ENCODE results near the gene ADARB1. TPM values are rescaled to one million over a fixed set of nuclear protein-coding genes. Genes with fewer than 3 reads are reported as not detected.

The ADARB1 gene
- total and polyA plus RNA-seq, 2 of the 8 experiments (the other 6 are each of a cell fraction or from before 2014, with no cell fraction given) = 4.7 to 14.9 TPM

- Histone ChIP-seq H2BK120ac (replicated peaks; ENCODE audit: low read depth, low read length) (no peak overlapping the region), H2BK5ac (ENCODE audit: low read depth, low read length) (no peak overlapping the region), H3K4me3 (ENCODE audit: extremely low read depth in 1 of 4, insufficient read depth in 2 of 4, low read depth in 3 of 4, low read length in 4 of 4) (no peak overlapping the region), H3K79me2 (ENCODE audit: control insufficient read depth in 1 of 2, insufficient read depth in 2 of 2, low read length in 2 of 2) (no peaks in the 10 kb centered on the region), H3K79me1 (ENCODE audit: low read depth, low read length) (peaks cover 2% of the 10 kb centered on the region; the same call in 1 of the 2 replicates), H2AFZ (ENCODE audit: low read length) (no peak overlapping the region), H3K27ac (ENCODE audit: low read depth, low read length) (no peak overlapping the region), H3K18ac (ENCODE audit: extremely low read depth, low read length) (no peak overlapping the region), H3K27me3 (replicated peaks in 1 of 4; ENCODE audit: control insufficient read depth in 3 of 4, extremely low read depth in 1 of 4, insufficient read depth in 3 of 4, low read length in 3 of 4) (no peaks in the 10 kb centered on the region), H2BK15ac (ENCODE audit: low read length) (no peak overlapping the region), H3K23me2 (ENCODE audit: low read depth, low read length) (no peaks in the 10 kb centered on the region; the same call in 1 of the 2 replicates), H4K20me1 (replicated peaks in 1 of 2; ENCODE audit: control insufficient read depth in 1 of 2, insufficient read depth in 2 of 2, low read length in 2 of 2) (peaks cover 0 to 9% of the 10 kb centered on the region in 2 experiments), H4K5ac (ENCODE audit: insufficient read length, low read depth, low read length) (no peak overlapping the region), H3K23ac (ENCODE audit: insufficient read length) (no peak overlapping the region), H2BK20ac (ENCODE audit: low read length) (no peak overlapping the region), H3K4ac (replicated peaks; ENCODE audit: insufficient read length, low read depth, low read length) (no peak overlapping the region), H4K91ac (replicated peaks; ENCODE audit: insufficient read length, low read length) (peak overlapping the region; percentile 71), H3K4me1 (replicated peaks in 1 of 4; ENCODE audit: control insufficient read depth in 3 of 4, insufficient read depth in 4 of 4, low read length in 3 of 4) (no peaks in the 10 kb centered on the region), H2BK12ac (ENCODE audit: low read depth, low read length) (no peak overlapping the region; the same call in 1 of the 2 replicates), H3K14ac (ENCODE audit: insufficient read length) (no peak overlapping the region), H3K9ac (replicated peaks in 1 of 4; ENCODE audit: extremely low read depth in 1 of 4, low read depth in 3 of 4, low read length in 3 of 4) (no peak overlapping the region), H2AK5ac (ENCODE audit: low read depth, low read length) (no peak overlapping the region), H3K4me2 (ENCODE audit: insufficient read depth in 1 of 2, low read depth in 2 of 2, low read length in 2 of 2) (no peak overlapping the region), H3K9me3 (ENCODE audit: insufficient read depth in 2 of 2, low read depth in 1 of 2, low read length in 1 of 2) (no peaks in the 10 kb centered on the region), H3K36me3 (ENCODE audit: control insufficient read depth in 2 of 4, insufficient read depth in 4 of 4, low read length in 3 of 4) (no peaks in the 10 kb centered on the region), H4K8ac (ENCODE audit: extremely low read depth, insufficient read depth, low read length) (no peak overlapping the region), H3K56ac (replicated peaks; ENCODE audit: insufficient read length, low read depth, low read length) (no peak overlapping the region)
- no peak for FAIRE-seq
- 77% methylated on average over 2 of the region's 2 CpGs; no CpG with 5 or more reads in 1 of the 2 experiments for WGBS, 2 experiments (ENCODE audit: extremely low coverage in 1 of 2, insufficient coverage in 1 of 2, insufficient read length in 1 of 2, insufficient replicate concordance in 2 of 2, low coverage in 1 of 2, low lambda C conversion rate in 2 of 2, missing lambda C conversion rate in 1 of 2)
- TF ChIP-seq CTCF (IDR thresholded peaks at IDR 0.05; ENCODE audit: control extremely low read depth in 1 of 3, insufficient read depth in 1 of 3, low read depth in 1 of 3, low read length in 3 of 3) (peak in 1 of 3 experiments; percentile 17; a peak in 1 of 4 replicates), SIX5 (IDR thresholded peaks at IDR 0.05; ENCODE audit: low read depth, low read length) (no peak)
- ChIA-PET POLR2A (ENCODE audit: partially characterized antibody) (no interaction called here), CTCF (ENCODE audit: partially characterized antibody) (interaction anchor here (0.6 to 9.5 kb wide), 14 partner anchors 9 to 187 kb away, joined by 3 to 99 read pairs (median 4); no protein-coding TSS in a partner anchor)
- DNase-seq (ENCODE audit: low read depth in 1 of 2, low spot score in 2 of 2) = no peak
Measured at GRCh38 chr21:45102391-45102932, 28.1 kb downstream of the ADARB1 start.

All from H1 (cell line).